Esophagus squamous epithelium (tissue), 5 donors: ENCODE results near the gene ABCC9. TPM values are rescaled to one million over a fixed set of nuclear protein-coding genes. Genes with fewer than 3 reads are reported as not detected.

Experiments
- DNase-seq: peaks from one replicate; lab custom pipeline; 2025; lab: John Stamatoyannopoulos, UW
- H3K27ac ChIP-seq, 4 donors: fragments of 200-600 bp; sonication (generic); one replicate each; pipeline ENCODE4 v1.5.1; 2016 to 2019; ENCODE audit warnings: mild to moderate bottlenecking in 1 of 4
- H3K27me3 ChIP-seq, 4 donors: fragments of 200-600 bp; sonication (generic); 1 replicate in 3 of 4; 2 replicates in 1 of 4; pipeline versions ENCODE4 v1.5.1 to v1.6.0; 2017 to 2021; ENCODE audit warnings: antibody characterized with exemption in 1 of 4
- H3K36me3 ChIP-seq, 3 donors: fragments of 200-600 bp; sonication (generic); one replicate each; pipeline ENCODE4 v1.5.1; 2016 to 2019
- H3K4me1 ChIP-seq, 3 donors: fragments of 200-600 bp; sonication (generic); one replicate each; pipeline ENCODE4 v1.5.1; 2017 to 2019
- H3K4me3 ChIP-seq, 4 donors: fragments of 200-600 bp; sonication (generic); 1 replicate in 3 of 4; 2 replicates in 1 of 4; pipeline ENCODE4 v1.5.1; 2016 to 2019; ENCODE audit warnings: mild to moderate bottlenecking in 2 of 4, moderate library complexity in 1 of 4
- H3K9me3 ChIP-seq, 3 donors: fragments of 200-600 bp; sonication (generic); one replicate each; pipeline ENCODE4 v1.5.1; 2016 to 2019
- CTCF ChIP-seq, 6 experiments: fragments of 450-650 bp in 4 of 6; fragments of 200-600 bp in 2 of 6; sonication (generic) in 2 of 6; IDR thresholded peaks; one replicate each; pipeline ENCODE4 v1.5.1; 2016 to 2019; ENCODE audit warnings: antibody characterized with exemption in 6 of 6, mild to moderate bottlenecking in 4 of 6, moderate library complexity in 4 of 6
- POLR2A ChIP-seq, 4 donors: fragments of 450-650 bp; IDR thresholded peaks; one replicate each; pipeline ENCODE4 v1.6.1; 2017; ENCODE audit warnings: antibody characterized with exemption in 4 of 4, mild to moderate bottlenecking in 4 of 4, moderate library complexity in 3 of 4
- WGBS, 2 donors: methylation state at CpG; one replicate each; pipeline ENCODE4 v1.1.5; 2018; 5-methylcytosine and 5-hydroxymethylcytosine counted together
- intact Hi-C: fragments of 100-400 bp; cut with DNase I; formaldehyde crosslinking; loops from one replicate; pipeline ENCODE4 v1.15.0; 2022
- total RNA-seq, 4 donors: library from RNA; depleted of rRNA; stranded (reverse); fragments of >200 nt; gene quantifications; one replicate each; pipeline ENCODE4 v1.1.0, GENCODE V29; 2016
- donor health status: DM: yes; HTN: yes; CAD: no.

ABCC9 gene
- total RNA-seq, 4 donors from 2014 or later = 0.68 to 11.6 (median 6.0) TPM

- Histone ChIP-seq H3K9me3 (no peaks in the 10 kb centered on the region), H3K36me3 (no peaks in the 10 kb centered on the region), H3K4me1 (no peaks in the 10 kb centered on the region), H3K4me3 (no peak overlapping the region), H3K27ac (no peak overlapping the region), H3K27me3 (no peaks in the 10 kb centered on the region)
- TF ChIP-seq CTCF (IDR thresholded peaks at IDR 0.05) (no peak), POLR2A (IDR thresholded peaks at IDR 0.05) (no peak)
- DNase-seq = no peak
- intact Hi-C loops = no loop called here
These were observed 43.1 kb upstream of the ABCC9 start for GRCh38 chr12:21984375-21984774.

- Histone ChIP-seq H3K4me1 (no peaks in the 10 kb centered on the region), H3K27me3 (no peaks in the 10 kb centered on the region), H3K36me3 (no peaks in the 10 kb centered on the region), H3K27ac (no peak overlapping the region), H3K4me3 (no peak overlapping the region), H3K9me3 (no peaks in the 10 kb centered on the region)
- DNase-seq = no peak
- TF ChIP-seq POLR2A (IDR thresholded peaks at IDR 0.05) = no peak
- TF ChIP-seq CTCF (IDR thresholded peaks at IDR 0.05) = no peak
- 75 to 77% methylated on average over 3 of the region's 3 CpGs for WGBS, 2 donors
- intact Hi-C loops = no loop called here
These were observed 41.9 kb upstream of the ABCC9 start for GRCh38 chr12:21983095-21983494.

DNA sequence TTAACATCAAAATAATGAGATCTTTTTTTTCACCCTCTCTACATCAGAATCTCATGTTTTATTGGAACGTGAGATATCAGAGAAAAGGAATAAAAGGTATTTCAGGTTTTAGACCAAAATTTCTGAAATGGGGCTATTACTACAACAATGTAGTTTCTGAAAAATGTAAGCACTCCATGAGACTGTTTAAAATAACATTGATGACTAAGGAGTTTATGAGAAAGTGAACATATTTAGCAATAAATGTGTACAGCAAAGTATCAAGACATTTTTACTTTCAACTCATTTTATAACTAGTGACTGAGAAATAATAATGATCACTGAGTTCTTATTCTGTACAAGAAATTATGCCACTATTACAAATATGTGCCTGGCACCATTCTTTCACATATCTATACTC is 39.3 kb upstream of the ABCC9 start:
- Histone ChIP-seq H3K27me3 (no peaks in the 10 kb centered on the region), H3K27ac (no peak overlapping the region), H3K9me3 (no peaks in the 10 kb centered on the region), H3K4me1 (no peaks in the 10 kb centered on the region), H3K36me3 (no peaks in the 10 kb centered on the region), H3K4me3 (no peak overlapping the region)
- no peak for DNase-seq
- intact Hi-C loops = no loop called here
- WGBS, 2 donors = 71 to 74% methylated on average over 1 of the region's 1 CpG
- TF ChIP-seq CTCF (IDR thresholded peaks at IDR 0.05) = no peak
- no peak for TF ChIP-seq POLR2A (IDR thresholded peaks at IDR 0.05)

DNA sequence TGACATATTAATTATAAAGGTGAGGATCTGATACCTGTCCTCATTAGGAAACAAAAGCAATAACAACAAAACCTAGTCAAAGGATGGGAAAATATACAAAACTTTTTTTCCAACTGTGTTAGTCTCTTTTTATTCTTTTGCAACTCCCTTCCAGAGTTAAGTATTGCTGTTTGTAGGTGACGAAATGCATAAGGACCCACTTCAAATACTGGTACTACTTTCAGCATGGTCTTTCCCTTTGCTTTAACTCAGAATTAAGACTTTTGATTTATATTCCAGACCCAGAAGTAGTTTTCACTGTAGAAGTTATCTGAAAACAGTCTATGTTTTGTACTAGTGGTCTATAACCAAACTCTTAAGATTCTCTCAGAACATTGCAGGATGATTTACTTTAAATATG is 34.1 kb upstream of the ABCC9 start:
- no peaks in the 10 kb centered on the region for H3K36me3 ChIP-seq
- no peak overlapping the region for H3K27ac ChIP-seq
- TF ChIP-seq CTCF (IDR thresholded peaks at IDR 0.05) (no peak), POLR2A (IDR thresholded peaks at IDR 0.05) (no peak)
- no peak for DNase-seq
- intact Hi-C loops = no loop called here
- H3K4me1 ChIP-seq = no peaks in the 10 kb centered on the region
- 71 to 88% methylated on average over 1 of the region's 1 CpG for WGBS, 2 donors
- no peaks in the 10 kb centered on the region for H3K27me3 ChIP-seq
- no peaks in the 10 kb centered on the region for H3K9me3 ChIP-seq
- no peak overlapping the region for H3K4me3 ChIP-seq

DNA sequence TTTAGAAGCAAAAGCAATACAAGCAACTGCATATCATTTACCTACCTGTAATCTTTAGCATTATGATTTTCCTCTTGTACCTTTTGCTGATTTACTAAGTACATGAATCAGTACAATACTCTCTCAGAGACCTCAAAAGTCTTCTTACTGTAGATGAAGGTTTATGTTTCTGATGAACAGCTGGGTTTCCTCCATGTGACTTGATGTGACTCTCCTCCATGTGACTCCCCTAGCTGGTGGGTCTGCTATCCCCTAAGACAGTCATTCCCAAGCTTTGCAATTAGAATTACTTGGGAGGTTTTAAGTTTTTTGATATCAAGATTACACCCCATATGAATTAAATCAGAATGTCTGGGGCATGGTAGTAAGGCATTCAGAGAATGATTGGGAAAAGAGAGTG is 32.0 kb upstream of the ABCC9 start:
- no peaks in the 10 kb centered on the region for H3K9me3 ChIP-seq
- no peaks in the 10 kb centered on the region for H3K36me3 ChIP-seq
- no peak for DNase-seq
- no peaks in the 10 kb centered on the region for H3K27me3 ChIP-seq
- TF ChIP-seq POLR2A (IDR thresholded peaks at IDR 0.05) = no peak
- no peak for TF ChIP-seq CTCF (IDR thresholded peaks at IDR 0.05)
- H3K4me3 ChIP-seq = no peak overlapping the region
- H3K27ac ChIP-seq = no peak overlapping the region
- intact Hi-C loops = no loop called here
- no peaks in the 10 kb centered on the region for H3K4me1 ChIP-seq
